IPS-15b (cell line): ENCODE measurements around the gene SLC11A1.

Source experiments
- H3K27me3 ChIP-seq: one replicate; pipeline ENCODE4 v1.6.1; 2013; ENCODE audit warnings: low read length; ENCODE audit not compliant: control insufficient read depth, insufficient read depth
- H3K36me3 ChIP-seq: one replicate; pipeline ENCODE4 v1.6.1; 2013; ENCODE audit warnings: low read length; ENCODE audit not compliant: control insufficient read depth, insufficient read depth
- H3K4me1 ChIP-seq: one replicate; pipeline ENCODE4 v1.6.1; 2013; ENCODE audit warnings: mild to moderate bottlenecking, low read length; ENCODE audit not compliant: control insufficient read depth, insufficient read depth
- H3K4me3 ChIP-seq: one replicate; pipeline ENCODE4 v1.5.1; 2013; ENCODE audit warnings: low read depth, low read length
- H3K9ac ChIP-seq: one replicate; pipeline ENCODE4 v1.6.1; 2013; ENCODE audit warnings: low read depth, mild to moderate bottlenecking, low read length
- H3K9me3 ChIP-seq: one replicate; pipeline ENCODE4 v1.6.1; 2013; ENCODE audit warnings: mild to moderate bottlenecking, low read length; ENCODE audit not compliant: control insufficient read depth, insufficient read depth

The SLC11A1 gene

GRCh38 chr2:218387369-218388194, 5.5 kb downstream of the SLC11A1 start:
- peaks cover 4% of the 10 kb centered on the region for H3K4me1 ChIP-seq
- no peaks in the 10 kb centered on the region for H3K9me3 ChIP-seq
- H3K9ac ChIP-seq = peak overlapping the region; percentile 62
- H3K36me3 ChIP-seq = no peaks in the 10 kb centered on the region
- H3K4me3 ChIP-seq = peak overlapping the region; percentile 70
- H3K27me3 ChIP-seq = peaks cover 36% of the 10 kb centered on the region

- H3K4me3 ChIP-seq = no peak overlapping the region
- no peaks in the 10 kb centered on the region for H3K9me3 ChIP-seq
- H3K9ac ChIP-seq = no peak overlapping the region
- H3K27me3 ChIP-seq = peaks cover 35% of the 10 kb centered on the region
- peaks cover 6% of the 10 kb centered on the region for H3K4me1 ChIP-seq
- no peaks in the 10 kb centered on the region for H3K36me3 ChIP-seq
Observed at GRCh38 chr2:218389333-218390150, 7.5 kb downstream of the SLC11A1 start.

GRCh38 chr2:218391202-218391601, 9.1 kb downstream of the SLC11A1 start:
- no peaks in the 10 kb centered on the region for H3K36me3 ChIP-seq
- H3K4me3 ChIP-seq = no peak overlapping the region
- no peak overlapping the region for H3K9ac ChIP-seq
- H3K27me3 ChIP-seq = peaks cover 27% of the 10 kb centered on the region
- no peaks in the 10 kb centered on the region for H3K9me3 ChIP-seq
- peaks cover 6% of the 10 kb centered on the region for H3K4me1 ChIP-seq

GRCh38 chr2:218392459-218392858, 10.4 kb downstream of the SLC11A1 start:
- Histone ChIP-seq H3K27me3 (peaks cover 26% of the 10 kb centered on the region), H3K36me3 (no peaks in the 10 kb centered on the region), H3K4me3 (no peak overlapping the region), H3K4me1 (peaks cover 2% of the 10 kb centered on the region), H3K9me3 (no peaks in the 10 kb centered on the region), H3K9ac (no peak overlapping the region)

- Histone ChIP-seq H3K36me3 (no peaks in the 10 kb centered on the region), H3K4me3 (no peak overlapping the region), H3K9ac (no peak overlapping the region), H3K9me3 (no peaks in the 10 kb centered on the region), H3K27me3 (peaks cover 31% of the 10 kb centered on the region), H3K4me1 (peaks cover 4% of the 10 kb centered on the region)
Observed at GRCh38 chr2:218392891-218393462, 10.9 kb downstream of the SLC11A1 start.

- Histone ChIP-seq H3K4me1 (peaks cover 4% of the 10 kb centered on the region), H3K36me3 (no peaks in the 10 kb centered on the region), H3K9me3 (no peaks in the 10 kb centered on the region), H3K27me3 (peaks cover 38% of the 10 kb centered on the region), H3K4me3 (no peak overlapping the region), H3K9ac (no peak overlapping the region)
Observed at GRCh38 chr2:218393750-218394290, 11.7 kb downstream of the SLC11A1 start.

GRCh38 chr2:218394298-218395089, 12.4 kb downstream of the SLC11A1 start:
- no peaks in the 10 kb centered on the region for H3K36me3 ChIP-seq
- H3K9me3 ChIP-seq = no peaks in the 10 kb centered on the region
- peaks cover 4% of the 10 kb centered on the region for H3K4me1 ChIP-seq
- H3K4me3 ChIP-seq = no peak overlapping the region
- peaks cover 42% of the 10 kb centered on the region for H3K27me3 ChIP-seq
- no peak overlapping the region for H3K9ac ChIP-seq

GRCh38 chr2:218395090-218395444, 13.0 kb downstream of the SLC11A1 start:
- no peak overlapping the region for H3K9ac ChIP-seq
- peaks cover 40% of the 10 kb centered on the region for H3K27me3 ChIP-seq
- no peaks in the 10 kb centered on the region for H3K9me3 ChIP-seq
- H3K4me3 ChIP-seq = peak overlapping the region; percentile 90
- no peaks in the 10 kb centered on the region for H3K36me3 ChIP-seq
- H3K4me1 ChIP-seq = peaks cover 4% of the 10 kb centered on the region

GRCh38 chr2:218395456-218395825, 13.4 kb downstream of the SLC11A1 start:
- peaks cover 40% of the 10 kb centered on the region for H3K27me3 ChIP-seq
- peaks cover 4% of the 10 kb centered on the region for H3K4me1 ChIP-seq
- H3K4me3 ChIP-seq = peak overlapping the region; percentile 90
- peak overlapping the region; percentile 24 for H3K9ac ChIP-seq
- no peaks in the 10 kb centered on the region for H3K9me3 ChIP-seq
- no peaks in the 10 kb centered on the region for H3K36me3 ChIP-seq

GRCh38 chr2:218395826-218396687, 14.0 kb downstream of the SLC11A1 start:
- H3K9ac ChIP-seq = peak overlapping the region; percentile 85
- H3K4me1 ChIP-seq = peaks cover 4% of the 10 kb centered on the region
- peak overlapping the region; percentile 90 for H3K4me3 ChIP-seq
- no peaks in the 10 kb centered on the region for H3K9me3 ChIP-seq
- H3K36me3 ChIP-seq = no peaks in the 10 kb centered on the region
- H3K27me3 ChIP-seq = peaks cover 40% of the 10 kb centered on the region
